ENCODE measurements around the gene BMPR1B.

The BMPR1B gene

GRCh38 chr4:94744850-94745249, 12.9 kb upstream of the BMPR1B start:
- TF ChIP-seq, protein P1, sequence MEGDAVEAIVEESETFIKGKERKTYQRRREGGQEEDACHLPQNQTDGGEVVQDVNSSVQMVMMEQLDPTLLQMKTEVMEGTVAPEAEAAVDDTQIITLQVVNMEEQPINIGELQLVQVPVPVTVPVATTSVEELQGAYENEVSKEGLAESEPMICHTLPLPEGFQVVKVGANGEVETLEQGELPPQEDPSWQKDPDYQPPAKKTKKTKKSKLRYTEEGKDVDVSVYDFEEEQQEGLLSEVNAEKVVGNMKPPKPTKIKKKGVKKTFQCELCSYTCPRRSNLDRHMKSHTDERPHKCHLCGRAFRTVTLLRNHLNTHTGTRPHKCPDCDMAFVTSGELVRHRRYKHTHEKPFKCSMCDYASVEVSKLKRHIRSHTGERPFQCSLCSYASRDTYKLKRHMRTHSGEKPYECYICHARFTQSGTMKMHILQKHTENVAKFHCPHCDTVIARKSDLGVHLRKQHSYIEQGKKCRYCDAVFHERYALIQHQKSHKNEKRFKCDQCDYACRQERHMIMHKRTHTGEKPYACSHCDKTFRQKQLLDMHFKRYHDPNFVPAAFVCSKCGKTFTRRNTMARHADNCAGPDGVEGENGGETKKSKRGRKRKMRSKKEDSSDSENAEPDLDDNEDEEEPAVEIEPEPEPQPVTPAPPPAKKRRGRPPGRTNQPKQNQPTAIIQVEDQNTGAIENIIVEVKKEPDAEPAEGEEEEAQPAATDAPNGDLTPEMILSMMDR (IDR thresholded peaks at IDR 0.05) = no peak

- TF ChIP-seq, protein P1 (IDR thresholded peaks at IDR 0.05) = no peak; the same call in 1 of the 2 replicates
Observed at GRCh38 chr4:94746746-94747145, 11.0 kb upstream of the BMPR1B start.

- TF ChIP-seq, protein P1 (IDR thresholded peaks at IDR 0.05) = no peak
Observed at GRCh38 chr4:94758141-94758699, 465 bp downstream of the BMPR1B start.

- TF ChIP-seq, protein P1 (IDR thresholded peaks at IDR 0.05) = no peak
Observed at GRCh38 chr4:94758700-94759399, 1.1 kb downstream of the BMPR1B start.

GRCh38 chr4:94759767-94760211, 2.0 kb downstream of the BMPR1B start:
- TF ChIP-seq, protein P1 (IDR thresholded peaks at IDR 0.05) = no peak

GRCh38 chr4:94762326-94762725, 4.6 kb downstream of the BMPR1B start:
- TF ChIP-seq, protein P1 (IDR thresholded peaks at IDR 0.05) = no peak

GRCh38 chr4:94763005-94763404, 5.2 kb downstream of the BMPR1B start:
- TF ChIP-seq, protein P1 (IDR thresholded peaks at IDR 0.05) = no peak

All from LNCAP (cell line).